Mesendoderm (in vitro differentiated cells): ENCODE results near the gene KIAA1191.
A peak's percentile ranks its signal among the peaks of the same experiment; 100 is the strongest.

ENCODE experiments used
- small RNA-seq: library from polyadenylated mRNA; stranded (forward); fragments of <200 nt; extraction: miRNeasy Mini kit (QIAGEN cat#:217004); gene quantifications from one replicate; pipeline ENCODE3, GENCODE V24; 2013; ENCODE audit not compliant: insufficient read depth

Gene KIAA1191

Small RNAs within 50 kb of the gene (small RNA-seq; reads per million reads assigned to genes)
- gene MIR1271, result 16.5 reads per million, percentile 90 among the genes with 10 or more reads in this experiment
